GM23338 (cell line): Measurements from ENCODE around the gene REPIN1. TPM values are rescaled to one million over a fixed set of nuclear protein-coding genes. Genes with fewer than 3 reads are reported as not detected.

Source experiments
- ATAC-seq: fragments of 200-7000 bp; cut with Tn5 transposase; 3 replicates; pipeline ENCODE4 v1.9.1; 2020
- DNase-seq: peaks from one replicate; pipeline ENCODE4 v3.0.0-alpha.2; 2015; ENCODE audit warnings: low spot score
- H2AFZ ChIP-seq: fragments of 200-600 bp; sonication (generic); 2 replicates; pipeline ENCODE4 v1.8.0; 2016; ENCODE audit warnings: antibody characterized with exemption, mild to moderate bottlenecking, moderate library complexity
- H3F3A ChIP-seq: fragments of 200-600 bp; sonication (generic); replicated peaks from 2 replicates; pipeline ENCODE4 v1.8.0; 2017; ENCODE audit warnings: antibody characterized with exemption, mixed run types, low read depth
- H3K27ac ChIP-seq: fragments of 200-600 bp; sonication (generic); 2 replicates; pipeline ENCODE4 v1.6.1; 2016; ENCODE audit warnings: low read depth
- H3K27me3 ChIP-seq: fragments of 200-600 bp; sonication (generic); 2 replicates; pipeline ENCODE4 v1.8.0; 2016; ENCODE audit warnings: mild to moderate bottlenecking, mixed run types, moderate library complexity; ENCODE audit not compliant: insufficient read depth
- H3K36me3 ChIP-seq: fragments of 200-600 bp; sonication (generic); 2 replicates; pipeline ENCODE4 v1.8.0; 2016; ENCODE audit warnings: mild to moderate bottlenecking; ENCODE audit not compliant: insufficient read depth
- H3K4me1 ChIP-seq: fragments of 200-600 bp; sonication (generic); 2 replicates; pipeline ENCODE4 v1.8.0; 2016; ENCODE audit warnings: mild to moderate bottlenecking, moderate library complexity; ENCODE audit not compliant: insufficient read depth
- H3K4me2 ChIP-seq: fragments of 200-600 bp; sonication (generic); 2 replicates; pipeline ENCODE4 v1.7.1; 2017; ENCODE audit warnings: mixed run types
- H3K4me3 ChIP-seq: fragments of 200-600 bp; sonication (generic); 2 replicates; pipeline ENCODE4 v1.6.1; 2016; ENCODE audit warnings: mixed run types
- H3K79me2 ChIP-seq: fragments of 200-600 bp; sonication (generic); replicated peaks from 2 replicates; pipeline ENCODE4 v1.8.0; 2017; ENCODE audit warnings: mild to moderate bottlenecking; ENCODE audit not compliant: insufficient read depth
- H3K9me2 ChIP-seq: fragments of 200-600 bp; sonication (generic); 2 replicates; pipeline ENCODE4 v1.8.0; 2017; ENCODE audit not compliant: insufficient read depth
- H4K20me1 ChIP-seq: fragments of 200-600 bp; sonication (generic); replicated peaks from 2 replicates; pipeline ENCODE4 v1.8.0; 2017; ENCODE audit warnings: mild to moderate bottlenecking; ENCODE audit not compliant: insufficient read depth
- H3K27ac Mint-ChIP-seq: 2 replicates; pipeline ENCODE4 v1.8.0; 2020; ENCODE audit warnings: inconsistent platforms, mild to moderate bottlenecking, moderate library complexity, mixed read lengths
- H3K27me3 Mint-ChIP-seq: 3 replicates; pipeline ENCODE4 v1.8.0; 2022; ENCODE audit warnings: low read depth, mild to moderate bottlenecking, moderate library complexity, mixed read lengths, inconsistent platforms; ENCODE audit not compliant: insufficient read depth, poor library complexity
- H3K36me3 Mint-ChIP-seq: 3 replicates; pipeline ENCODE4 v1.8.0; 2021; ENCODE audit warnings: low read depth, mild to moderate bottlenecking, inconsistent platforms, moderate library complexity, mixed read lengths
- H3K4me1 Mint-ChIP-seq: 3 replicates; pipeline ENCODE4 v1.8.0; 2020; ENCODE audit warnings: mild to moderate bottlenecking, inconsistent platforms, mixed read lengths
- H3K4me3 Mint-ChIP-seq: 3 replicates; pipeline ENCODE4 v1.8.0; 2021; ENCODE audit warnings: moderate library complexity, mild to moderate bottlenecking, inconsistent platforms, mixed read lengths
- H3K9me3 Mint-ChIP-seq: 3 replicates; pipeline ENCODE4 v1.8.0; 2020; ENCODE audit warnings: moderate library complexity, mild to moderate bottlenecking, inconsistent platforms, mixed read lengths
- CREB1 ChIP-seq: fragments of 250-450 bp; sonication (Bioruptor Pico); IDR thresholded peaks from 2 replicates; pipeline ENCODE4 v1.5.0; 2020; ENCODE audit warnings: low read depth, mild to moderate bottlenecking, moderate library complexity
- JUNB ChIP-seq: IDR thresholded peaks from one replicate; pipeline ENCODE4 v1.6.1; 2016; ENCODE audit warnings: antibody characterized with exemption; ENCODE audit not compliant: unreplicated experiment
- NANOG ChIP-seq: IDR thresholded peaks from 2 replicates; pipeline ENCODE4 v1.6.1; 2016; ENCODE audit warnings: antibody characterized with exemption, borderline replicate concordance
- POLR2AphosphoS5 ChIP-seq: IDR thresholded peaks from 2 replicates; pipeline ENCODE4 v1.6.1; 2016; ENCODE audit warnings: antibody characterized with exemption, low read depth
- STAT1 ChIP-seq: IDR thresholded peaks from one replicate; pipeline ENCODE4 v1.6.1; 2016; ENCODE audit warnings: antibody characterized with exemption; ENCODE audit not compliant: unreplicated experiment
- ZNF114 ChIP-seq: fragments of 250-450 bp; sonication (Bioruptor Pico); IDR thresholded peaks from 2 replicates; pipeline ENCODE4 v1.5.0; 2020; ENCODE audit warnings: mild to moderate bottlenecking, moderate library complexity
- polyA plus RNA-seq: library from polyadenylated mRNA; unstranded; fragments of >200 nt; fragmentation: Nextera tagmentation; extraction: Ambion mirVana; gene quantifications from 2 replicates; pipeline ENCODE4 v1.2.1, GENCODE V29; 2016
- total RNA-seq: library from RNA; depleted of rRNA; stranded (reverse); fragments of >200 nt; shearing (Covaris generic); gene quantifications from 2 replicates; pipeline ENCODE4 v1.2.3, GENCODE V29; 2014
- TF ChIP-seq, protein P1 (sequence below): IDR thresholded peaks from one replicate; pipeline ENCODE4 v1.6.1; 2018; ENCODE audit warnings: antibody characterized with exemption; ENCODE audit not compliant: unreplicated experiment
- TF ChIP-seq, protein P2 (sequence below), 2 experiments: fragments of 200-600 bp in 1 of 2; sonication (generic) in 1 of 2; conservative IDR thresholded peaks; 2 replicates each; pipeline versions ENCODE4 v1.5.1 to v1.6.1; 2016 to 2017; ENCODE audit warnings: antibody characterized with exemption in 2 of 2, low read depth in 2 of 2, mild to moderate bottlenecking in 2 of 2, moderate library complexity in 1 of 2
- TF ChIP-seq, protein P3 (sequence below): IDR thresholded peaks from 2 replicates; pipeline ENCODE4 v1.6.1; 2016; ENCODE audit warnings: antibody characterized with exemption

The REPIN1 gene
- total and polyA plus RNA-seq, 2 experiments from 2014 or later: 29.8 to 156 TPM

DNA sequence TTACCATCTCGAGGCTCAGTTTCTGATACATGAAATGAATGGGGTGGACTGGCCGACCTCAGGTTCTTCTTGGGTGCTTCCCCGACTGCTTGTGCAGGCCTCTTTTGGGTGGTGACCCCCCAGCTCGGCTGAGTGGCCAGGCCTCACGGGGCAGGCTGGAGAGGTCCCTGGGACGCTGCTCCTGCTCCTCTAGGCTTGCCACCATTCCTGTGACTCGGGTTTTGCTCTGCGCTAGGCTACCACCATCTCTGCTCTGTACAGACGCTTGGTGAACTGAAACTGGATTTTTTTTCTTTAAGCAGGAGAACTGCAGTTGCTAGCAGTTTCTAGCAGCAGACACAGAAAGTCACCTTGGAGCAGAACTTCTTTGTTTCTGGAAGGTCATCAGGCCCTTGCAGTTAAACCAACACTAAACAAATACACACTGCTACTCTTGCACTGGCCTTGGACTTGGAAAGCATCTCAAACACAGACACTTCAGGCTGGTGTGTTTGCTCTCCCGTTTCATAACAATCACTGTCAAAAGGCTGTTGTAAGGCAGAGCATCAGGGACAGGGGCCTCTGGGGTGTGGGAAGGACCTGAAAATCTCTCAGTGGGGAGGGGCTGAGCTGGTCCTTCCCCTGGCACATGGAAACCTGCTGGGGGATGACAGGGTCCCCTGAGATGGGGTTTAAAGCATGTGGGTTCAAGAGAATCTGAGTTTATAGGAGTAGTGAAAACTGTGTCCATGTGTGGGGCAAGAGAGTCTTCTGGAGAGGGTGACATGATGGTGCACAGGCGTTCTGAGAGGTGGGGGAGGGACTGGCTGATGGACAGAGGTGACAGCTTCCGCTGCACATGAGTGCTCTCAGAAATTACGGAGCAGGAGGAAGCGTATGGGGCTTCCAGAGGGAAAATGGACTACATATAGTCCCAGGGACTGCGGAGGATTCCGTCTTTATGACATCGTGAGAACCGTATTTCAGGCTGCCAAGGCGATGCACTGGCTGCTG is 46.8 kb downstream of the REPIN1 start (continued):
- TF ChIP-seq, protein P1, sequence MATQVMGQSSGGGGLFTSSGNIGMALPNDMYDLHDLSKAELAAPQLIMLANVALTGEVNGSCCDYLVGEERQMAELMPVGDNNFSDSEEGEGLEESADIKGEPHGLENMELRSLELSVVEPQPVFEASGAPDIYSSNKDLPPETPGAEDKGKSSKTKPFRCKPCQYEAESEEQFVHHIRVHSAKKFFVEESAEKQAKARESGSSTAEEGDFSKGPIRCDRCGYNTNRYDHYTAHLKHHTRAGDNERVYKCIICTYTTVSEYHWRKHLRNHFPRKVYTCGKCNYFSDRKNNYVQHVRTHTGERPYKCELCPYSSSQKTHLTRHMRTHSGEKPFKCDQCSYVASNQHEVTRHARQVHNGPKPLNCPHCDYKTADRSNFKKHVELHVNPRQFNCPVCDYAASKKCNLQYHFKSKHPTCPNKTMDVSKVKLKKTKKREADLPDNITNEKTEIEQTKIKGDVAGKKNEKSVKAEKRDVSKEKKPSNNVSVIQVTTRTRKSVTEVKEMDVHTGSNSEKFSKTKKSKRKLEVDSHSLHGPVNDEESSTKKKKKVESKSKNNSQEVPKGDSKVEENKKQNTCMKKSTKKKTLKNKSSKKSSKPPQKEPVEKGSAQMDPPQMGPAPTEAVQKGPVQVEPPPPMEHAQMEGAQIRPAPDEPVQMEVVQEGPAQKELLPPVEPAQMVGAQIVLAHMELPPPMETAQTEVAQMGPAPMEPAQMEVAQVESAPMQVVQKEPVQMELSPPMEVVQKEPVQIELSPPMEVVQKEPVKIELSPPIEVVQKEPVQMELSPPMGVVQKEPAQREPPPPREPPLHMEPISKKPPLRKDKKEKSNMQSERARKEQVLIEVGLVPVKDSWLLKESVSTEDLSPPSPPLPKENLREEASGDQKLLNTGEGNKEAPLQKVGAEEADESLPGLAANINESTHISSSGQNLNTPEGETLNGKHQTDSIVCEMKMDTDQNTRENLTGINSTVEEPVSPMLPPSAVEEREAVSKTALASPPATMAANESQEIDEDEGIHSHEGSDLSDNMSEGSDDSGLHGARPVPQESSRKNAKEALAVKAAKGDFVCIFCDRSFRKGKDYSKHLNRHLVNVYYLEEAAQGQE: no peak
- TF ChIP-seq ZNF114 (CRISPR knock-in tag) (no peak), CREB1 (CRISPR knock-in tag) (no peak), STAT1 (no peak)
- TF ChIP-seq, protein P2, sequence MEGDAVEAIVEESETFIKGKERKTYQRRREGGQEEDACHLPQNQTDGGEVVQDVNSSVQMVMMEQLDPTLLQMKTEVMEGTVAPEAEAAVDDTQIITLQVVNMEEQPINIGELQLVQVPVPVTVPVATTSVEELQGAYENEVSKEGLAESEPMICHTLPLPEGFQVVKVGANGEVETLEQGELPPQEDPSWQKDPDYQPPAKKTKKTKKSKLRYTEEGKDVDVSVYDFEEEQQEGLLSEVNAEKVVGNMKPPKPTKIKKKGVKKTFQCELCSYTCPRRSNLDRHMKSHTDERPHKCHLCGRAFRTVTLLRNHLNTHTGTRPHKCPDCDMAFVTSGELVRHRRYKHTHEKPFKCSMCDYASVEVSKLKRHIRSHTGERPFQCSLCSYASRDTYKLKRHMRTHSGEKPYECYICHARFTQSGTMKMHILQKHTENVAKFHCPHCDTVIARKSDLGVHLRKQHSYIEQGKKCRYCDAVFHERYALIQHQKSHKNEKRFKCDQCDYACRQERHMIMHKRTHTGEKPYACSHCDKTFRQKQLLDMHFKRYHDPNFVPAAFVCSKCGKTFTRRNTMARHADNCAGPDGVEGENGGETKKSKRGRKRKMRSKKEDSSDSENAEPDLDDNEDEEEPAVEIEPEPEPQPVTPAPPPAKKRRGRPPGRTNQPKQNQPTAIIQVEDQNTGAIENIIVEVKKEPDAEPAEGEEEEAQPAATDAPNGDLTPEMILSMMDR (conservative IDR thresholded peaks at IDR 0.05; ENCODE audit: low read depth in 2 of 2): no peak

DNA sequence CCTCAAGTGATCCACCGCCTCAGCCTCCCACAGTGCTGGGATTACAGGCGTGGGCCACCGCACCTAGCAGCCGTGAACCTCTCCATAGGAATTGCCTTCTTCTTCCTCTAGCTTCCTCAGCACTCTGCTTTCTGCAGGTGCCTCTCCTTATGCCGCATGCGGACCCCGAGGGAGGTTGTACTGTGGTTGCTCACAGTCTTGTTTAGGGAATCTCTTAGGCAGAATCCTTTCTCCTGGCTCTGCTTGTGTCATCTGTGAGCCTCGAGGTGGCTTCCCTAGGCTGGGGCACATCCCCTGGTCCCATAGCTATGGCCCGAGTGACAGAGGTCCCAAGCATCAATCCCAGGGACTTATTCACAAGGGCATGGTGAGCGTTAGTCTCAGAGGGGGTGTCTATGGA is 48.6 kb downstream of the REPIN1 start:
- H3K79me2 ChIP-seq: no peaks in the 10 kb centered on the region
- Mint-ChIP-seq H3K9me3 (no peaks in the 10 kb centered on the region; the same call in 2 of the 3 replicates), H3K36me3 (peaks cover 13% of the 10 kb centered on the region), H3K4me1 (peaks cover 11% of the 10 kb centered on the region), H3K27ac (no peak overlapping the region), H3K27me3 (peaks cover 6% of the 10 kb centered on the region), H3K4me3 (no peak overlapping the region)
- ATAC-seq (no peak), DNase-seq (no peak)
- H4K20me1 ChIP-seq: no peaks in the 10 kb centered on the region
- 0 out of 2 replicates have a peak, but pooled peaks cover 1% of the 10 kb centered on the region for H3F3A ChIP-seq
- peaks cover 9% of the 10 kb centered on the region for H3K4me1 ChIP-seq
- TF ChIP-seq, protein P2 (conservative IDR thresholded peaks at IDR 0.05; ENCODE audit: low read depth in 2 of 2): no peak
- TF ChIP-seq NANOG: no peak
- TF ChIP-seq POLR2AphosphoS5: no peak
- no peak for TF ChIP-seq JUNB
- TF ChIP-seq, protein P3, sequence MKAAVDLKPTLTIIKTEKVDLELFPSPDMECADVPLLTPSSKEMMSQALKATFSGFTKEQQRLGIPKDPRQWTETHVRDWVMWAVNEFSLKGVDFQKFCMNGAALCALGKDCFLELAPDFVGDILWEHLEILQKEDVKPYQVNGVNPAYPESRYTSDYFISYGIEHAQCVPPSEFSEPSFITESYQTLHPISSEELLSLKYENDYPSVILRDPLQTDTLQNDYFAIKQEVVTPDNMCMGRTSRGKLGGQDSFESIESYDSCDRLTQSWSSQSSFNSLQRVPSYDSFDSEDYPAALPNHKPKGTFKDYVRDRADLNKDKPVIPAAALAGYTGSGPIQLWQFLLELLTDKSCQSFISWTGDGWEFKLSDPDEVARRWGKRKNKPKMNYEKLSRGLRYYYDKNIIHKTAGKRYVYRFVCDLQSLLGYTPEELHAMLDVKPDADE: no peak
- TF ChIP-seq CREB1 (CRISPR knock-in tag): no peak
- no peak overlapping the region for H2AFZ ChIP-seq
- no peak overlapping the region for H3K4me3 ChIP-seq
- no peaks in the 10 kb centered on the region for H3K9me2 ChIP-seq
- H3K27ac ChIP-seq: no peak overlapping the region
- H3K27me3 ChIP-seq: no peaks in the 10 kb centered on the region
- H3K36me3 ChIP-seq: no peaks in the 10 kb centered on the region
- no peak overlapping the region for H3K4me2 ChIP-seq
